ENCODE measurements around the gene GRK2.

DNA sequence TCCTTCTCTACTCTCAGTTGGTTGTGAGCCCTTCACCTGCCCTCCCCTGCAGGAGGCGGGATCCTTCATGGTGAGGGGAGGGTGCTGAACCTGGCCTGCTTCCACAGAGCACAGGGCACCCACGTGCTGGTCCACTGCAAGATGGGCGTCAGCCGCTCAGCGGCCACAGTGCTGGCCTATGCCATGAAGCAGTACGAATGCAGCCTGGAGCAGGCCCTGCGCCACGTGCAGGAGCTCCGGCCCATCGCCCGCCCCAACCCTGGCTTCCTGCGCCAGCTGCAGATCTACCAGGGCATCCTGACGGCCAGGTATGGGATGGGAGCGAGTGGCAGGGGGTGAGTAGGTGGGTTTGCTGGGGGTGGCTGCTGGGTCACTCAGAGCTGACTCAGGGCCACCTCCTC lies 43.4 kb downstream of the GRK2 start:
- no peak for TF ChIP-seq UBTF (IDR thresholded peaks at IDR 0.05; ENCODE audit: borderline replicate concordance in 1 of 2, low read depth in 2 of 2, low read length in 2 of 2)
- TF ChIP-seq PCBP2 (IDR thresholded peaks at IDR 0.05; ENCODE audit: low read depth, low read length, poor library complexity, severe bottlenecking): no peak
- no peak for TF ChIP-seq KDM2B (CRISPR knock-in tag; IDR thresholded peaks at IDR 0.05)
- TF ChIP-seq ELK1 (CRISPR knock-in tag; IDR thresholded peaks at IDR 0.05): no peak

Measured in K562 (cell line).